Neural cell (in vitro differentiated cells): ENCODE results near the gene GRIA2. TPM values are rescaled to one million over a fixed set of nuclear protein-coding genes. Genes with fewer than 3 reads are reported as not detected.

Experiments used
- H2AFZ ChIP-seq: fragments of 200-600, 300-800 bp; sonication (generic), shearing (Covaris generic); 2 replicates; pipeline ENCODE4 v1.6.0; 2014; ENCODE audit warnings: low read depth, mild to moderate bottlenecking, antibody characterized with exemption, low read length, moderate library complexity
- H3F3A ChIP-seq: fragments of 200-600 bp; shearing (Covaris generic); 2 replicates; pipeline ENCODE4 v1.6.1; 2016; ENCODE audit warnings: mild to moderate bottlenecking, moderate library complexity, mixed read lengths, antibody characterized with exemption, low read length; ENCODE audit not compliant: insufficient read depth, poor library complexity, severe bottlenecking
- H3K27ac ChIP-seq: fragments of 200-600, 300-800 bp; sonication (generic), shearing (Covaris generic); 2 replicates; pipeline ENCODE4 v1.5.1; 2014; ENCODE audit warnings: mild to moderate bottlenecking, low read length, moderate library complexity
- H3K27me3 ChIP-seq: fragments of 300-800, 200-600 bp; sonication (generic), shearing (Covaris generic); 2 replicates; pipeline ENCODE4 v1.6.0; 2014; ENCODE audit warnings: mild to moderate bottlenecking, low read depth, low read length, moderate library complexity; ENCODE audit not compliant: insufficient read depth
- H3K36me3 ChIP-seq: fragments of 300-800, 200-600 bp; sonication (generic), shearing (Covaris generic); 2 replicates; pipeline ENCODE4 v1.5.1; 2014; ENCODE audit warnings: mild to moderate bottlenecking, antibody characterized with exemption, low read length, moderate library complexity; ENCODE audit not compliant: insufficient read depth
- H3K4me2 ChIP-seq: fragments of 300-800, 200-600 bp; sonication (generic), shearing (Covaris generic); 2 replicates; pipeline ENCODE4 v1.6.0; 2014; ENCODE audit warnings: mild to moderate bottlenecking, low read length
- H3K4me3 ChIP-seq: fragments of 300-800, 200-600 bp; sonication (generic), shearing (Covaris generic); 2 replicates; pipeline ENCODE4 v1.5.1; 2014; ENCODE audit warnings: mild to moderate bottlenecking, low read length, moderate library complexity
- H3K79me2 ChIP-seq: fragments of 200-600 bp; shearing (Covaris generic); replicated peaks from 2 replicates; pipeline ENCODE4 v1.6.0; 2014; ENCODE audit warnings: mild to moderate bottlenecking, low read length, moderate library complexity; ENCODE audit not compliant: insufficient read depth
- H3K9ac ChIP-seq: fragments of 300-800, 200-600 bp; sonication (generic), shearing (Covaris generic); 2 replicates; pipeline ENCODE4 v1.6.1; 2016; ENCODE audit warnings: mild to moderate bottlenecking, low read length, mixed read lengths
- H3K9me2 ChIP-seq: fragments of 200-600 bp; shearing (Covaris generic); 2 replicates; pipeline ENCODE4 v1.6.1; 2016; ENCODE audit warnings: mild to moderate bottlenecking, low read length, mixed read lengths; ENCODE audit not compliant: insufficient read depth
- H3K9me3 ChIP-seq: fragments of 200-600, 300-800 bp; sonication (generic), shearing (Covaris generic); 2 replicates; pipeline ENCODE4 v1.6.1; 2016; ENCODE audit warnings: mild to moderate bottlenecking, mixed run types, low read length, moderate library complexity, mixed read lengths
- H4K20me1 ChIP-seq: fragments of 200-600 bp; shearing (Covaris generic); 2 replicates; pipeline ENCODE4 v1.6.1; 2016; ENCODE audit warnings: mild to moderate bottlenecking, mixed run types; ENCODE audit not compliant: insufficient read depth
- CTCF ChIP-seq: fragments of 450-650 bp; IDR thresholded peaks from 2 replicates; pipeline ENCODE4 v1.5.1; 2014; ENCODE audit warnings: antibody characterized with exemption, mild to moderate bottlenecking, moderate library complexity; ENCODE audit not compliant: poor library complexity, severe bottlenecking
- EP300 ChIP-seq: fragments of 450-650 bp; conservative IDR thresholded peaks from 2 replicates; pipeline ENCODE4 v1.6.1; 2014; ENCODE audit warnings: antibody characterized with exemption, mild to moderate bottlenecking, moderate library complexity; ENCODE audit not compliant: poor library complexity, severe bottlenecking
- EZH2 ChIP-seq: fragments of 200-600, 300-800 bp; shearing (Covaris generic), sonication (generic); IDR thresholded peaks from 2 replicates; pipeline ENCODE4 v1.6.1; 2014; ENCODE audit warnings: antibody characterized with exemption, low read length, borderline replicate concordance, mild to moderate bottlenecking; ENCODE audit not compliant: insufficient read depth, poor library complexity, severe bottlenecking
- MXI1 ChIP-seq: fragments of 450-650 bp; conservative IDR thresholded peaks from 2 replicates; pipeline ENCODE4 v1.6.1; 2014; ENCODE audit warnings: antibody characterized with exemption, mild to moderate bottlenecking; ENCODE audit not compliant: poor library complexity, severe bottlenecking
- POLR2AphosphoS5 ChIP-seq: IDR thresholded peaks from 2 replicates; pipeline ENCODE4 v1.6.1; 2012
- RAD21 ChIP-seq: fragments of 450-650 bp; conservative IDR thresholded peaks from 2 replicates; pipeline ENCODE4 v1.6.1; 2014; ENCODE audit warnings: antibody characterized with exemption, mild to moderate bottlenecking, moderate library complexity
- SMC3 ChIP-seq: fragments of 450-650 bp; conservative IDR thresholded peaks from 2 replicates; pipeline ENCODE4 v1.6.1; 2014; ENCODE audit warnings: antibody characterized with exemption, mild to moderate bottlenecking, moderate library complexity; ENCODE audit not compliant: poor library complexity
- TAF1 ChIP-seq: IDR thresholded peaks from 2 replicates; pipeline ENCODE4 v1.6.1; 2012; ENCODE audit warnings: low read depth
- polyA plus RNA-seq: library from polyadenylated mRNA; depleted of rRNA; stranded (reverse); fragments of >200 nt; gene quantifications from 2 replicates; pipeline ENCODE4 v1.2.3, GENCODE V29; 2014
- TF ChIP-seq, protein P1 (sequence below): IDR thresholded peaks from 2 replicates; pipeline ENCODE4 v1.6.1; 2012; ENCODE audit warnings: borderline replicate concordance

Gene GRIA2
- polyA plus RNA-seq, 1 donor from 2014 or later = 823 TPM

GRCh38 chr4:157270552-157270951, 50.0 kb downstream of the GRIA2 start:
- Histone ChIP-seq H3K36me3 (peaks cover 3% of the 10 kb centered on the region), H2AFZ (no peak overlapping the region), H3K27me3 (no peaks in the 10 kb centered on the region), H3F3A (no peaks in the 10 kb centered on the region), H3K9ac (no peak overlapping the region), H4K20me1 (peaks cover 4% of the 10 kb centered on the region), H3K9me3 (no peaks in the 10 kb centered on the region), H3K27ac (no peak overlapping the region), H3K9me2 (no peaks in the 10 kb centered on the region), H3K79me2 (peaks cover 27% of the 10 kb centered on the region), H3K4me3 (no peak overlapping the region), H3K4me2 (no peak overlapping the region)
- TF ChIP-seq EZH2 (no peak), CTCF (no peak), RAD21 (no peak), SMC3 (no peak), EP300 (no peak), TAF1 (no peak), POLR2AphosphoS5 (no peak), MXI1 (no peak)
- TF ChIP-seq, protein P1, sequence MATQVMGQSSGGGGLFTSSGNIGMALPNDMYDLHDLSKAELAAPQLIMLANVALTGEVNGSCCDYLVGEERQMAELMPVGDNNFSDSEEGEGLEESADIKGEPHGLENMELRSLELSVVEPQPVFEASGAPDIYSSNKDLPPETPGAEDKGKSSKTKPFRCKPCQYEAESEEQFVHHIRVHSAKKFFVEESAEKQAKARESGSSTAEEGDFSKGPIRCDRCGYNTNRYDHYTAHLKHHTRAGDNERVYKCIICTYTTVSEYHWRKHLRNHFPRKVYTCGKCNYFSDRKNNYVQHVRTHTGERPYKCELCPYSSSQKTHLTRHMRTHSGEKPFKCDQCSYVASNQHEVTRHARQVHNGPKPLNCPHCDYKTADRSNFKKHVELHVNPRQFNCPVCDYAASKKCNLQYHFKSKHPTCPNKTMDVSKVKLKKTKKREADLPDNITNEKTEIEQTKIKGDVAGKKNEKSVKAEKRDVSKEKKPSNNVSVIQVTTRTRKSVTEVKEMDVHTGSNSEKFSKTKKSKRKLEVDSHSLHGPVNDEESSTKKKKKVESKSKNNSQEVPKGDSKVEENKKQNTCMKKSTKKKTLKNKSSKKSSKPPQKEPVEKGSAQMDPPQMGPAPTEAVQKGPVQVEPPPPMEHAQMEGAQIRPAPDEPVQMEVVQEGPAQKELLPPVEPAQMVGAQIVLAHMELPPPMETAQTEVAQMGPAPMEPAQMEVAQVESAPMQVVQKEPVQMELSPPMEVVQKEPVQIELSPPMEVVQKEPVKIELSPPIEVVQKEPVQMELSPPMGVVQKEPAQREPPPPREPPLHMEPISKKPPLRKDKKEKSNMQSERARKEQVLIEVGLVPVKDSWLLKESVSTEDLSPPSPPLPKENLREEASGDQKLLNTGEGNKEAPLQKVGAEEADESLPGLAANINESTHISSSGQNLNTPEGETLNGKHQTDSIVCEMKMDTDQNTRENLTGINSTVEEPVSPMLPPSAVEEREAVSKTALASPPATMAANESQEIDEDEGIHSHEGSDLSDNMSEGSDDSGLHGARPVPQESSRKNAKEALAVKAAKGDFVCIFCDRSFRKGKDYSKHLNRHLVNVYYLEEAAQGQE = no peak

GRCh38 chr4:157271166-157271869, 50.8 kb downstream of the GRIA2 start:
- Histone ChIP-seq H3K9me3 (no peaks in the 10 kb centered on the region), H3K4me2 (no peak overlapping the region), H3K9me2 (no peaks in the 10 kb centered on the region), H3K27ac (no peak overlapping the region), H3K27me3 (no peaks in the 10 kb centered on the region), H3K9ac (no peak overlapping the region), H3K79me2 (peaks cover 27% of the 10 kb centered on the region), H3K36me3 (peaks cover 3% of the 10 kb centered on the region), H3K4me3 (no peak overlapping the region), H4K20me1 (peaks cover 4% of the 10 kb centered on the region), H2AFZ (no peak overlapping the region), H3F3A (no peaks in the 10 kb centered on the region)
- TF ChIP-seq EP300 (no peak), SMC3 (no peak), POLR2AphosphoS5 (no peak), MXI1 (no peak), EZH2 (no peak), CTCF (no peak), RAD21 (no peak), TAF1 (no peak)
- TF ChIP-seq, protein P1 = no peak
